HEK293 (cell line): Measurements from ENCODE around the gene PRPF6.
A peak's percentile ranks its signal among the peaks of the same experiment; 100 is the strongest.

Experiments
- FEZF1 ChIP-seq: fragments of 450-650 bp; formaldehyde crosslinking; IDR thresholded peaks from 2 replicates; pipeline ENCODE4 v1.5.1; 2016; ENCODE audit warnings: missing biosample characterization, missing genetic modification characterization
- HOXD13 ChIP-seq: sonication (generic); formaldehyde crosslinking; IDR thresholded peaks from 2 replicates; pipeline ENCODE4 v1.8.0; 2022; ENCODE audit warnings: missing genetic modification reagents, borderline replicate concordance
- SP7 ChIP-seq: fragments of 450-650 bp; formaldehyde crosslinking; IDR thresholded peaks from 2 replicates; pipeline ENCODE4 v1.5.1; 2016; ENCODE audit warnings: missing biosample characterization, missing genetic modification characterization
- TRIM28 ChIP-seq: IDR thresholded peaks from 2 replicates; pipeline ENCODE4 v1.6.1; 2011; ENCODE audit warnings: low read length, control low read depth, borderline replicate concordance
- ZBTB17 ChIP-seq: fragments of 450-650 bp; formaldehyde crosslinking; IDR thresholded peaks from 2 replicates; pipeline ENCODE4 v1.5.1; 2016; ENCODE audit warnings: missing biosample characterization, missing genetic modification characterization
- ZBTB21 ChIP-seq: fragments of 450-650 bp; formaldehyde crosslinking; IDR thresholded peaks from 2 replicates; pipeline ENCODE4 v1.5.1; 2017; ENCODE audit warnings: missing biosample characterization, missing genetic modification characterization
- ZFHX2 ChIP-seq: fragments of 450-650 bp; formaldehyde crosslinking; conservative IDR thresholded peaks from 2 replicates; pipeline ENCODE4 v1.5.1; 2016; ENCODE audit warnings: missing biosample characterization, missing genetic modification characterization
- ZFP37 ChIP-seq: fragments of 450-650 bp; formaldehyde crosslinking; IDR thresholded peaks from 2 replicates; pipeline ENCODE4 v1.5.1; 2016; ENCODE audit warnings: missing biosample characterization, missing genetic modification characterization
- ZNF16 ChIP-seq: fragments of 450-650 bp; formaldehyde crosslinking; IDR thresholded peaks from 2 replicates; pipeline ENCODE4 v1.5.1; 2016; ENCODE audit warnings: low read depth, missing biosample characterization, missing genetic modification characterization
- ZNF175 ChIP-seq: fragments of 450-650 bp; formaldehyde crosslinking; IDR thresholded peaks from 2 replicates; pipeline ENCODE4 v1.5.1; 2016; ENCODE audit warnings: missing biosample characterization, missing genetic modification characterization
- ZNF2 ChIP-seq: fragments of 450-650 bp; formaldehyde crosslinking; IDR thresholded peaks from 2 replicates; pipeline ENCODE4 v1.5.1; 2016; ENCODE audit warnings: missing biosample characterization, missing genetic modification characterization
- ZNF266 ChIP-seq: fragments of 450-650 bp; formaldehyde crosslinking; IDR thresholded peaks from 2 replicates; pipeline ENCODE4 v1.5.1; 2016; ENCODE audit warnings: missing biosample characterization, missing genetic modification characterization, low read depth
- ZNF302 ChIP-seq: fragments of 450-650 bp; formaldehyde crosslinking; IDR thresholded peaks from 2 replicates; pipeline ENCODE4 v1.5.1; 2016; ENCODE audit warnings: missing biosample characterization, missing genetic modification characterization, low read depth
- ZNF354C ChIP-seq: fragments of 450-650 bp; formaldehyde crosslinking; IDR thresholded peaks from 2 replicates; pipeline ENCODE4 v1.5.1; 2016; ENCODE audit warnings: missing biosample characterization, missing genetic modification characterization, low read depth, borderline replicate concordance
- ZNF366 ChIP-seq: fragments of 450-650 bp; formaldehyde crosslinking; conservative IDR thresholded peaks from 2 replicates; pipeline ENCODE4 v1.5.1; 2016; ENCODE audit warnings: missing biosample characterization, missing genetic modification characterization
- ZNF530 ChIP-seq: fragments of 450-650 bp; formaldehyde crosslinking; IDR thresholded peaks from 2 replicates; pipeline ENCODE4 v1.5.1; 2016; ENCODE audit warnings: low read depth, missing biosample characterization, missing genetic modification characterization
- ZNF654 ChIP-seq: fragments of 450-650 bp; formaldehyde crosslinking; IDR thresholded peaks from 2 replicates; pipeline ENCODE4 v1.5.1; 2016; ENCODE audit warnings: low read depth, missing biosample characterization, missing genetic modification characterization
- ZNF670 ChIP-seq: fragments of 450-650 bp; formaldehyde crosslinking; IDR thresholded peaks from 2 replicates; pipeline ENCODE4 v1.5.1; 2016; ENCODE audit warnings: missing biosample characterization, missing genetic modification characterization, low read depth
- ZNF768 ChIP-seq: fragments of 450-650 bp; formaldehyde crosslinking; IDR thresholded peaks from 2 replicates; pipeline ENCODE4 v1.5.1; 2018; ENCODE audit warnings: missing biosample characterization, mild to moderate bottlenecking, missing genetic modification characterization
- ZSCAN23 ChIP-seq: fragments of 450-650 bp; formaldehyde crosslinking; IDR thresholded peaks from 2 replicates; pipeline ENCODE4 v1.5.1; 2016; ENCODE audit warnings: missing biosample characterization, missing genetic modification characterization
- TF ChIP-seq, protein P1 (sequence below): fragments of 450-650 bp; formaldehyde crosslinking; IDR thresholded peaks from 2 replicates; pipeline ENCODE4 v1.5.1; 2016; ENCODE audit warnings: missing biosample characterization, missing genetic modification characterization, low read depth
- TF ChIP-seq, protein P2 (sequence below): fragments of 450-650 bp; formaldehyde crosslinking; IDR thresholded peaks from 2 replicates; pipeline ENCODE4 v1.5.1; 2016; ENCODE audit warnings: missing biosample characterization, missing genetic modification characterization
- TF ChIP-seq, protein P3 (sequence below): fragments of 450-650 bp; IDR thresholded peaks from 2 replicates; pipeline ENCODE4 v1.5.1; 2018; ENCODE audit warnings: missing biosample characterization, mild to moderate bottlenecking, missing genetic modification characterization
- TF ChIP-seq, protein P4 (sequence below): fragments of 450-650 bp; formaldehyde crosslinking; IDR thresholded peaks from 2 replicates; pipeline ENCODE4 v1.5.1; 2016; ENCODE audit warnings: missing biosample characterization, missing genetic modification characterization
- TF ChIP-seq, protein P5 (sequence below): fragments of 450-650 bp; formaldehyde crosslinking; IDR thresholded peaks from 2 replicates; pipeline ENCODE4 v1.5.1; 2016; ENCODE audit warnings: missing biosample characterization, missing genetic modification characterization
- TF ChIP-seq, protein P6 (sequence below): fragments of 450-650 bp; formaldehyde crosslinking; IDR thresholded peaks from 2 replicates; pipeline ENCODE4 v1.5.1; 2017; ENCODE audit warnings: missing biosample characterization, missing genetic modification characterization
- TF ChIP-seq, protein P7 (sequence below): fragments of 450-650 bp; formaldehyde crosslinking; IDR thresholded peaks from 2 replicates; pipeline ENCODE4 v1.5.1; 2017; ENCODE audit warnings: missing biosample characterization, missing genetic modification characterization
- TF ChIP-seq, protein P8 (sequence below): sonication (generic); formaldehyde crosslinking; IDR thresholded peaks from 2 replicates; pipeline ENCODE4 v1.8.1; 2022; ENCODE audit warnings: mild to moderate bottlenecking, moderate library complexity, missing genetic modification reagents

The PRPF6 gene

DNA sequence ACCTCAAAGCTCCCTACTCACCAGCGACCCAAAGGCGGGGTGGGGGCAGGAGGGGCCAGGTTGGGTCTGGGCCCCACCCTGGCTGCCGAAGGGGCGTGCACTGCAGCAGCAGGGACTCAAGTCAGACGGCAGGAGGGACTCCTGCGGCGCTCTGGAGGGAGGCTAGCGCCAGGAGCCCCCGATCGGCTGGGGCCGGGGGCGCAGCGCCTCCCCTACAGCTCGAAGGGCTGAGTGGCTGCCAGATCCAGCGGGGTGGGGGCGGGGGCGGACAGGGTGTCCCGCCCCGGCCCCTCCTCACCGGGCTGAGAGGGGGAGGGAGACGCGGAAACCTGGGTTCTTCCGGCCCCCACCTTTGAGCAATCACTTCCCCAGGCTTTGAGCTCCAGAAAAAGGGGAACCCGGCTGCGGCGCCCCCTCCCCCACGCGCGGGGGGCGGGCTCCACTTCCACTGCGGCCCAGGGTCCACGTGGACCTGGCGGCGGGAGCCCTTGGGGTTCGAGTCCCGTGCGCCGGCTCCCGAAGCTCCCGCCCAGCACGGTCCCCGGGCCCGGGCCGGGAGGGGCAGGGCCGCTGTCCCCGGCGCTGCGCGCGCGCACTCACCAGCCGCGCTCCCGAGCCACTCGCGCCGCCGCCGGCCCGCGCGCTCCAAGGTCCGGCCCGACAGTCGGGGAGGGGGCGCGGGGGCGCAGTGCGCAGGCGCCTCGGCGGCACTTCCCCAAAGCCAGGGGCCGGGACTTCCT lies 98.5 kb downstream of the PRPF6 start, which contains the start of gene RGS19 (continued):
- TF ChIP-seq, protein P1, sequence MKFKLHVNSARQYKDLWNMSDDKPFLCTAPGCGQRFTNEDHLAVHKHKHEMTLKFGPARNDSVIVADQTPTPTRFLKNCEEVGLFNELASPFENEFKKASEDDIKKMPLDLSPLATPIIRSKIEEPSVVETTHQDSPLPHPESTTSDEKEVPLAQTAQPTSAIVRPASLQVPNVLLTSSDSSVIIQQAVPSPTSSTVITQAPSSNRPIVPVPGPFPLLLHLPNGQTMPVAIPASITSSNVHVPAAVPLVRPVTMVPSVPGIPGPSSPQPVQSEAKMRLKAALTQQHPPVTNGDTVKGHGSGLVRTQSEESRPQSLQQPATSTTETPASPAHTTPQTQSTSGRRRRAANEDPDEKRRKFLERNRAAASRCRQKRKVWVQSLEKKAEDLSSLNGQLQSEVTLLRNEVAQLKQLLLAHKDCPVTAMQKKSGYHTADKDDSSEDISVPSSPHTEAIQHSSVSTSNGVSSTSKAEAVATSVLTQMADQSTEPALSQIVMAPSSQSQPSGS (tag by site-specific recombination) = no peak
- TF ChIP-seq ZNF2 (tag by site-specific recombination) (no peak), FEZF1 (tag by site-specific recombination) (no peak), SP7 (tag by site-specific recombination) (0 out of 2 replicates have a peak, but pooled peaks have one; percentile 39), ZNF175 (tag by site-specific recombination) (no peak), ZNF366 (tag by site-specific recombination) (no peak), ZFP37 (tag by site-specific recombination) (no peak), ZNF266 (tag by site-specific recombination) (no peak), ZNF768 (tag by site-specific recombination) (no peak), ZSCAN23 (tag by site-specific recombination) (no peak), ZNF354C (tag by site-specific recombination) (no peak), ZFHX2 (tag by site-specific recombination) (peak; percentile 63), ZNF530 (tag by site-specific recombination) (no peak), ZNF670 (tag by site-specific recombination) (no peak), ZBTB17 (tag by site-specific recombination) (no peak), HOXD13 (CRISPR knock-in tag) (no peak), TRIM28 (no peak), ZNF654 (no peak), ZBTB21 (no peak), ZNF16 (no peak), ZNF302 (tag by site-specific recombination) (no peak)
- TF ChIP-seq, protein P2, sequence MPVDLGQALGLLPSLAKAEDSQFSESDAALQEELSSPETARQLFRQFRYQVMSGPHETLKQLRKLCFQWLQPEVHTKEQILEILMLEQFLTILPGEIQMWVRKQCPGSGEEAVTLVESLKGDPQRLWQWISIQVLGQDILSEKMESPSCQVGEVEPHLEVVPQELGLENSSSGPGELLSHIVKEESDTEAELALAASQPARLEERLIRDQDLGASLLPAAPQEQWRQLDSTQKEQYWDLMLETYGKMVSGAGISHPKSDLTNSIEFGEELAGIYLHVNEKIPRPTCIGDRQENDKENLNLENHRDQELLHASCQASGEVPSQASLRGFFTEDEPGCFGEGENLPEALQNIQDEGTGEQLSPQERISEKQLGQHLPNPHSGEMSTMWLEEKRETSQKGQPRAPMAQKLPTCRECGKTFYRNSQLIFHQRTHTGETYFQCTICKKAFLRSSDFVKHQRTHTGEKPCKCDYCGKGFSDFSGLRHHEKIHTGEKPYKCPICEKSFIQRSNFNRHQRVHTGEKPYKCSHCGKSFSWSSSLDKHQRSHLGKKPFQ (tag by site-specific recombination) = no peak
- TF ChIP-seq, protein P3, sequence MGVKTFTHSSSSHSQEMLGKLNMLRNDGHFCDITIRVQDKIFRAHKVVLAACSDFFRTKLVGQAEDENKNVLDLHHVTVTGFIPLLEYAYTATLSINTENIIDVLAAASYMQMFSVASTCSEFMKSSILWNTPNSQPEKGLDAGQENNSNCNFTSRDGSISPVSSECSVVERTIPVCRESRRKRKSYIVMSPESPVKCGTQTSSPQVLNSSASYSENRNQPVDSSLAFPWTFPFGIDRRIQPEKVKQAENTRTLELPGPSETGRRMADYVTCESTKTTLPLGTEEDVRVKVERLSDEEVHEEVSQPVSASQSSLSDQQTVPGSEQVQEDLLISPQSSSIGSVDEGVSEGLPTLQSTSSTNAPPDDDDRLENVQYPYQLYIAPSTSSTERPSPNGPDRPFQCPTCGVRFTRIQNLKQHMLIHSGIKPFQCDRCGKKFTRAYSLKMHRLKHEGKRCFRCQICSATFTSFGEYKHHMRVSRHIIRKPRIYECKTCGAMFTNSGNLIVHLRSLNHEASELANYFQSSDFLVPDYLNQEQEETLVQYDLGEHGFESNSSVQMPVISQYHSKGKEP (tag by site-specific recombination) = no peak
- TF ChIP-seq, protein P4, sequence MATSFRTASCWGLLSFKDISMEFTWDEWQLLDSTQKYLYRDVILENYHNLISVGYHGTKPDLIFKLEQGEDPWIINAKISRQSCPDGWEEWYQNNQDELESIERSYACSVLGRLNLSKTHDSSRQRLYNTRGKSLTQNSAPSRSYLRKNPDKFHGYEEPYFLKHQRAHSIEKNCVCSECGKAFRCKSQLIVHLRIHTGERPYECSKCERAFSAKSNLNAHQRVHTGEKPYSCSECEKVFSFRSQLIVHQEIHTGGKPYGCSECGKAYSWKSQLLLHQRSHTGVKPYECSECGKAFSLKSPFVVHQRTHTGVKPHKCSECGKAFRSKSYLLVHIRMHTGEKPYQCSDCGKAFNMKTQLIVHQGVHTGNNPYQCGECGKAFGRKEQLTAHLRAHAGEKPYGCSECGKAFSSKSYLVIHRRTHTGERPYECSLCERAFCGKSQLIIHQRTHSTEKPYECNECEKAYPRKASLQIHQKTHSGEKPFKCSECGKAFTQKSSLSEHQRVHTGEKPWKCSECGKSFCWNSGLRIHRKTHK (tag by site-specific recombination) = no peak
- TF ChIP-seq, protein P5, sequence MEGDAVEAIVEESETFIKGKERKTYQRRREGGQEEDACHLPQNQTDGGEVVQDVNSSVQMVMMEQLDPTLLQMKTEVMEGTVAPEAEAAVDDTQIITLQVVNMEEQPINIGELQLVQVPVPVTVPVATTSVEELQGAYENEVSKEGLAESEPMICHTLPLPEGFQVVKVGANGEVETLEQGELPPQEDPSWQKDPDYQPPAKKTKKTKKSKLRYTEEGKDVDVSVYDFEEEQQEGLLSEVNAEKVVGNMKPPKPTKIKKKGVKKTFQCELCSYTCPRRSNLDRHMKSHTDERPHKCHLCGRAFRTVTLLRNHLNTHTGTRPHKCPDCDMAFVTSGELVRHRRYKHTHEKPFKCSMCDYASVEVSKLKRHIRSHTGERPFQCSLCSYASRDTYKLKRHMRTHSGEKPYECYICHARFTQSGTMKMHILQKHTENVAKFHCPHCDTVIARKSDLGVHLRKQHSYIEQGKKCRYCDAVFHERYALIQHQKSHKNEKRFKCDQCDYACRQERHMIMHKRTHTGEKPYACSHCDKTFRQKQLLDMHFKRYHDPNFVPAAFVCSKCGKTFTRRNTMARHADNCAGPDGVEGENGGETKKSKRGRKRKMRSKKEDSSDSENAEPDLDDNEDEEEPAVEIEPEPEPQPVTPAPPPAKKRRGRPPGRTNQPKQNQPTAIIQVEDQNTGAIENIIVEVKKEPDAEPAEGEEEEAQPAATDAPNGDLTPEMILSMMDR = peak; percentile 12; the same call in 1 of the 2 replicates
- TF ChIP-seq, protein P6, sequence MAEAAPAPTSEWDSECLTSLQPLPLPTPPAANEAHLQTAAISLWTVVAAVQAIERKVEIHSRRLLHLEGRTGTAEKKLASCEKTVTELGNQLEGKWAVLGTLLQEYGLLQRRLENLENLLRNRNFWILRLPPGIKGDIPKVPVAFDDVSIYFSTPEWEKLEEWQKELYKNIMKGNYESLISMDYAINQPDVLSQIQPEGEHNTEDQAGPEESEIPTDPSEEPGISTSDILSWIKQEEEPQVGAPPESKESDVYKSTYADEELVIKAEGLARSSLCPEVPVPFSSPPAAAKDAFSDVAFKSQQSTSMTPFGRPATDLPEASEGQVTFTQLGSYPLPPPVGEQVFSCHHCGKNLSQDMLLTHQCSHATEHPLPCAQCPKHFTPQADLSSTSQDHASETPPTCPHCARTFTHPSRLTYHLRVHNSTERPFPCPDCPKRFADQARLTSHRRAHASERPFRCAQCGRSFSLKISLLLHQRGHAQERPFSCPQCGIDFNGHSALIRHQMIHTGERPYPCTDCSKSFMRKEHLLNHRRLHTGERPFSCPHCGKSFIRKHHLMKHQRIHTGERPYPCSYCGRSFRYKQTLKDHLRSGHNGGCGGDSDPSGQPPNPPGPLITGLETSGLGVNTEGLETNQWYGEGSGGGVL (tag by site-specific recombination) = peak; percentile 87
- TF ChIP-seq, protein P7, sequence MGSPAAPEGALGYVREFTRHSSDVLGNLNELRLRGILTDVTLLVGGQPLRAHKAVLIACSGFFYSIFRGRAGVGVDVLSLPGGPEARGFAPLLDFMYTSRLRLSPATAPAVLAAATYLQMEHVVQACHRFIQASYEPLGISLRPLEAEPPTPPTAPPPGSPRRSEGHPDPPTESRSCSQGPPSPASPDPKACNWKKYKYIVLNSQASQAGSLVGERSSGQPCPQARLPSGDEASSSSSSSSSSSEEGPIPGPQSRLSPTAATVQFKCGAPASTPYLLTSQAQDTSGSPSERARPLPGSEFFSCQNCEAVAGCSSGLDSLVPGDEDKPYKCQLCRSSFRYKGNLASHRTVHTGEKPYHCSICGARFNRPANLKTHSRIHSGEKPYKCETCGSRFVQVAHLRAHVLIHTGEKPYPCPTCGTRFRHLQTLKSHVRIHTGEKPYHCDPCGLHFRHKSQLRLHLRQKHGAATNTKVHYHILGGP (tag by site-specific recombination) = no peak
- TF ChIP-seq, protein P8, sequence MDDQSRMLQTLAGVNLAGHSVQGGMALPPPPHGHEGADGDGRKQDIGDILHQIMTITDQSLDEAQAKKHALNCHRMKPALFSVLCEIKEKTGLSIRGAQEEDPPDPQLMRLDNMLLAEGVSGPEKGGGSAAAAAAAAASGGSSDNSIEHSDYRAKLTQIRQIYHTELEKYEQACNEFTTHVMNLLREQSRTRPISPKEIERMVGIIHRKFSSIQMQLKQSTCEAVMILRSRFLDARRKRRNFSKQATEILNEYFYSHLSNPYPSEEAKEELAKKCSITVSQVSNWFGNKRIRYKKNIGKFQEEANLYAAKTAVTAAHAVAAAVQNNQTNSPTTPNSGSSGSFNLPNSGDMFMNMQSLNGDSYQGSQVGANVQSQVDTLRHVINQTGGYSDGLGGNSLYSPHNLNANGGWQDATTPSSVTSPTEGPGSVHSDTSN (CRISPR knock-in tag) = no peak
